ENCODE data around the gene MOV10L1.

Gene MOV10L1

DNA sequence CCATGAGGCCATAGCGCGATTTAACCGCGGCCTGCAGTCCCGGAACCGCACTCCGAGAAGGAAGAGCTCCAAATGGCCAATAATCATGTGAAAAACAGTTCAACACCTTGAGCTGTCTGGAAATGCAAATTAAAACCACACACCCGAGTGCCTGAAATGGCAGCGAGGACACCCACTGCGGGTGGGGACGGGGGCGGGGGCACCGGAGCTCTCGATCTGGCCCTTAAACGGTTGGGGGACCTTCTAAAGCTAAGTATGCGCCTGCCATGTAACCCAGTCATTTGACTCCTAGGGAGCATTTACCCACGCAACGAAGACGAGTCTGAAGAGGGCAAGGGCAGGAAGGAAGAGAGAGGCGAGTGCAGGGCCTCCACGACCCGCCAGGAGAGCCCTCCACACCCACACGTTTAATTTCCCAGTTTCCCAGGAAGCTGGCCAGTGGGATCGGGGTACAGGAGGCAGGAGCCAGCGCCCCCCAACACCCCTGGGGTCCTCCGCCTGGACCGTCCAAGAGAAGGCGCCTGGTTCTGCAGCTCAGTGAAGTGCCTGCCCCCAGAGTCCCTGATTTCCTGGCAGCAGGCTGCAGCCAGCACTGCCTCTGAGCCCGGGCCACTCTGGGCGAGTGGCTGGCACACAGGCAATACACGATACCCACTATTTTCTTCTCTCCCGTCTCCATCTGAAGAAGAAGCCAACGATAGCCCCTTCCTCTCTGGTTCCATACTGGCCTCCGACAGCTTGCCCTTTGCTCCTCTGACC is 33.4 kb upstream of the MOV10L1 start:
- DNase-seq, result no peak
- no peak overlapping the region for H3K4me3 Mint-ChIP-seq
- peaks cover 5% of the 10 kb centered on the region for H3K4me1 Mint-ChIP-seq (ENCODE audit: low read depth)
- H3K27ac Mint-ChIP-seq, result no peak overlapping the region
- no peaks in the 10 kb centered on the region for H3K9me3 Mint-ChIP-seq
- no peaks in the 10 kb centered on the region for H3K36me3 Mint-ChIP-seq (ENCODE audit: low read depth)
- peaks cover 57% of the 10 kb centered on the region for H3K27me3 Mint-ChIP-seq

DNA sequence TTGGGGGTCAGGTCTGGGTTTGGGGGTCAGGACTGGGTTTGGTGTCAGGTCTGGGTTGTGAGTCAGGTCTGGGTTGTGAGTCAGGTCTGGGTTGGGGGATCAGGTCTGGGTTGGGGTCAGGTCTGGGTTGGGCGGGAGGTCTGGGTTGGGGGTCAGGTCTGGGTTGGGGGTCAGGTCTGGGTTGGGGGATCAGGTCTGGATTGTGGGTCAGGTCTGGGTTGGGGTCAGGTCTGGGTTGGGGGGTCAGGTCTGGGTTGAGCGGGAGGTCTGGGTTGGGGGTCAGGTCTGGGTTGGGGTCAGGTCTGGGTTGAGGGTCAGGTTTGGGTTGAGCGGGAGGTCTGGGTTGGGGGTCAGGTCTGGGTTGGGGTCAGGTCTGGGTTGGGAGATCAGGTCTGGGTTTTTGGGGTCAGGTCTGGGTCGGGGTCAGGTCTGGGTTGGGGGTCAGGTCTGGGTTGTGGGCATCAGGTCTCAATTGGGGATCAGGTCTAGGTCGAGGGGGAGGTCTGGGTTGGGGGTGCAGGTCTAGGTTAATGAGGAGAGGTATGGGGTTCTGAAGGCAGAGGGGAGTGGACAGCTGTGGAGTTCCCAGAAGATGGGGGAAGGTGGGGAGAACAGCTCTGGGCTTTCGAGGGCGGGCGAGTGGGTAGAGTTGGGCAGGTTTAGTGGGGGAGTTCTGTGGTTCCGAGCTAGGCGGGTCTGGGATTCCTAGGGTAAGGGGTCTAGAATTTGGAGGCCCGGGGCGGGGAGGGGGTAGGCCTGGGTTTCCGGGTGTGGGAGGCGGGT is 32.3 kb upstream of the MOV10L1 start:
- H3K4me1 Mint-ChIP-seq (ENCODE audit: low read depth), result peaks cover 5% of the 10 kb centered on the region
- H3K27me3 Mint-ChIP-seq, result peaks cover 58% of the 10 kb centered on the region
- no peaks in the 10 kb centered on the region for H3K36me3 Mint-ChIP-seq (ENCODE audit: low read depth)
- H3K9me3 Mint-ChIP-seq, result no peaks in the 10 kb centered on the region
- H3K27ac Mint-ChIP-seq, result no peak overlapping the region
- DNase-seq, result no peak
- H3K4me3 Mint-ChIP-seq, result no peak overlapping the region

DNA sequence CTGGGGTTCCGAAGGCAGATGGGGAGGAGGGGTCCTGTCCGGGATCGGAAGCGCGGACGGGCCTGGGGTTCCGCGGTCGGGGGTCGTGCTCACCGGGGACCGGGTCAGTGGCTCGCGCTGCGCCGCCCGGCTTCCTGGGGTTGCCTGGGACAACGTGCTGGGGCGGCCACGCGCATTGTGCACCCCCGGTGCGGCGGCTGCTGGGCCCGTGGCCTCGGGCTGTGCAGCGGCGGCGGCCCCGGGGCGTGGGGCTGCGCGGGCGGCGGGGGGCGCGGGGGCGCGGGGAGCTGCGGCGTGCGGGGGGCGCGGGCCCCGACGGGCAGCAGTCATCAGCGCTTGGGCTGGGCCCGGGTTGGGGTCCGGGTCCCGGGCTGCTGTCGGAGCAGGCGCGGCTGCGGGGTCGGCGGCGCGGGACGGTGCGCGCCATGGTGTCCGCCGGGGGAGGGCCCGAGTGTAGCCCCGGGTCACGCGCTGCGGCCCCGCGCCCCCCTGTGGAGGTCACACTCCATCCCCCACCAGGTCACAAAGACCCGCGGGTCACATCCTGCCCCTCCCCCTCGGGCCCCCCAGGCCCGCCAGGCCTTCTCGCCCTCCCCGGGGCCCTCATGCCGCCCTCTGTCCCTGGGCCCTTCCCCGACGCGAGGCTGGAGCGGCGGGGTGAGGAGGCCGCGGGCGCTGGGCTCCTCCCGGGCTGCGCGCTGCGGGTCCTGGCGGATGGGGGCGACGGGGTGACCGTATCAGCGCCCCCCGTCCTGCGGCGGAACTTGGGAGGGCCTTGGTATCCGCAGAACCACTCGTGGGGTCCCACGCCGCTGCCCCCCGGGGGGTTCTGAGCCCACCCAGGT is 31.5 kb upstream of the MOV10L1 start, which contains the start of gene TTLL8:
TTLL8 (minus strand) TSS at position 238 of the 845 bp plus-strand sequence.
- Mint-ChIP-seq H3K9me3 (no peaks in the 10 kb centered on the region), H3K4me3 (no peak within 1 kb of the TSS), H3K27me3 (peaks cover 58% of the 10 kb centered on the region), H3K27ac (no peak within 1 kb of the TSS), H3K4me1 (ENCODE audit: low read depth) (peaks cover 5% of the 10 kb centered on the region), H3K36me3 (ENCODE audit: low read depth) (no peaks in the 10 kb centered on the region)
- DNase-seq, result no peak

DNA sequence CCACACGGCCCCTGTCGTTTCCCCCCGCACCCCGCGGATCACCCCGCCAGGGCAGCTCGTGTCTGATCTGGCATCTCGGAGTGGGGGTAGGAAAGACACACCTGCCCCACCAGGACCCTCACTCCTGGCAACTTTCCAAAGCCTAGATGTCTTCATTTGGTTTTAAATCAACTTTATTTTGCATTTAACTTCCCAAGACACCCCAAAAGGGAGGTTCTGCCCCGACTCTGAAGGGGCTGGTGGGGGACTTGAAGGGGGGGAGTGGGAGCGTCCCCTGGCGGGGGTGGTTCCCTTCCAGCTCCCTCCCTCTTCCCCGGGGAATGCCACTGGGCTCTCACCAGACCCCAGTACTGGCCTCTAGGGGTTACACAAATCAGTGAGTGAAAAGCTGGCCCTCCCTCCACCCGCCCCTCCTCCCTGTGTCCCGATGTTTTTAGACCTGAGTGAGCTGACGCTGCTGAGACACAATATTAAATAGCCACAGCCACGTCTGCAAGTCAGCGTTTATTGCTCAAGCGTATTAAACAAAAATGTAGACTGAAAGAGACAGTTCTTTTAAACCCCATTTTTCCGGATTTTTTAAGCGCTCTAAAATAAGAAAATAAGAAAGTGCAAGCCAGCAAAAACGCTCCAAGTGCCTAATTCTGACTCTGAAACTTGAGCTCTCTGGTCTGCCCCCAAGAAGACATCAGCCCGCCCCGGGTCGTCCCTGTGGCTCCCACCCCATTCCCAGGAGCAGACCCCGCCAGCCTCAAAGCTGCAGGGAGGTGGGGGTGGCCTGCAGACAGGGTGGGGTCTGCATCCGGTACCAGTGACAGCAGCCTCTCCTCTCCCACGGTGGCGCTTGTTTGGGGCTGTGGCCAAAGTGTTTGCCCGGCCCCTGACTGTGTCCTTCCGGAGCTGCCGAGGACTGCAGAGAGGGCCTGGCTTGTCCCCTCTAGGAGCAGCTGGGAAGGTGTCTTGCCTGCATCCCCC is 30.6 kb upstream of the MOV10L1 start:
- no peak for DNase-seq
- H3K27ac Mint-ChIP-seq, result no peak overlapping the region
- no peak overlapping the region for H3K4me3 Mint-ChIP-seq
- no peaks in the 10 kb centered on the region for H3K9me3 Mint-ChIP-seq
- H3K4me1 Mint-ChIP-seq (ENCODE audit: low read depth), result peaks cover 5% of the 10 kb centered on the region
- no peaks in the 10 kb centered on the region for H3K36me3 Mint-ChIP-seq (ENCODE audit: low read depth)
- H3K27me3 Mint-ChIP-seq, result peaks cover 50% of the 10 kb centered on the region

DNA sequence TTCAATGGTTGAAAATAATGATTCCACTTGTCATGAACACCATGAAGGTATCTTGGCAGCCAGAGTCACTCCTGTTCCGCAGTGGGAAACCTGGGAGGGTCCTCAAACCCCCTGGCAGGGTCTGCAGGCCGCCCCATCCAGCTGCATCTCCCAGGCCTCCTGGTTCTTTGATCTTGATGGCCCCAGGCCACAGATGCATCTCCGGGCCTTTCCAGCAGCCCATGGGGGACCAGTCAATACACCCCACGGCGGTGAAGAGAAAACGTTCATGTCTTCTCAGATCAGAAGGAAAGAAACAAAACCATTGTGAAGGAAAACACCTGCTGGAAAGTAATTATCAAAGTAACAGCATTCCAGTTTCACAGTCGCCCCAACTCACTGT is 29.9 kb upstream of the MOV10L1 start:
- Mint-ChIP-seq H3K36me3 (ENCODE audit: low read depth) (no peaks in the 10 kb centered on the region), H3K9me3 (no peaks in the 10 kb centered on the region), H3K27ac (no peak overlapping the region), H3K27me3 (peaks cover 47% of the 10 kb centered on the region), H3K4me1 (ENCODE audit: low read depth) (peaks cover 5% of the 10 kb centered on the region), H3K4me3 (no peak overlapping the region)
- DNase-seq, result no peak

DNA sequence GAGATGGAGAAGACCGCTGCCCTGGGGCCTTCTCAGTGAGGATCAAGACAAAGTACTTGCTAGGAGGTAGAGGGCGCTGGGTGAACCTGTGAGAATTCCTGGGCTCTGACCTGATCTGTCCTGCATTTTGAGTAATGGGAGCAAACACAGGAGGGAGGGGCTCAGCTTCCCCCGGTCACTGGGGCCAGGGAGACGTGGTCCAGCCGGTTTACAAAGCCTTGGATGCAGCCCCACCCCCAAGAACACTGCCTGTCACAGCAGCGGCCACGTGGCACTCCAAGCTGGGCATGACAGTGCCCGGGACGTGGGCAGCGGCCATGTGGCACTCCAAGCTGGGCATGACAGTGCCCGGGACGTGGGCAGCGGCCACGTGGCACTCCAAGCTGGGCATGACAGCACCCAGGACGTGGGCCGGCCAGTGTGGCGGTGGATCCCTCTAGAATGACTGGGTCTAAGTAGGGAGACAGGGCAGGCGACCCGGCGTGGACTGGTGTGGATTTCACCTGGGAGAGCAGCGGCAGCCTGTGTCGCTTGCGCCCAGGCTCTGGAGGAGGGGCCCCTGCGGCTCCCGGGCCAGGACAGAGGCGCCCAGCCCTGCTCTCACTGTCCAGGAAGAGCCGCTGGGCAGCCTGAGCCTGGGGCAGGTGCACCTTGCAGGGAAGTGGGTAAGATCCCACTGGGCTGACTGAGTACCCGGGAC is 29.2 kb upstream of the MOV10L1 start:
- H3K4me3 Mint-ChIP-seq, result no peak overlapping the region
- peaks cover 40% of the 10 kb centered on the region for H3K27me3 Mint-ChIP-seq

DNA sequence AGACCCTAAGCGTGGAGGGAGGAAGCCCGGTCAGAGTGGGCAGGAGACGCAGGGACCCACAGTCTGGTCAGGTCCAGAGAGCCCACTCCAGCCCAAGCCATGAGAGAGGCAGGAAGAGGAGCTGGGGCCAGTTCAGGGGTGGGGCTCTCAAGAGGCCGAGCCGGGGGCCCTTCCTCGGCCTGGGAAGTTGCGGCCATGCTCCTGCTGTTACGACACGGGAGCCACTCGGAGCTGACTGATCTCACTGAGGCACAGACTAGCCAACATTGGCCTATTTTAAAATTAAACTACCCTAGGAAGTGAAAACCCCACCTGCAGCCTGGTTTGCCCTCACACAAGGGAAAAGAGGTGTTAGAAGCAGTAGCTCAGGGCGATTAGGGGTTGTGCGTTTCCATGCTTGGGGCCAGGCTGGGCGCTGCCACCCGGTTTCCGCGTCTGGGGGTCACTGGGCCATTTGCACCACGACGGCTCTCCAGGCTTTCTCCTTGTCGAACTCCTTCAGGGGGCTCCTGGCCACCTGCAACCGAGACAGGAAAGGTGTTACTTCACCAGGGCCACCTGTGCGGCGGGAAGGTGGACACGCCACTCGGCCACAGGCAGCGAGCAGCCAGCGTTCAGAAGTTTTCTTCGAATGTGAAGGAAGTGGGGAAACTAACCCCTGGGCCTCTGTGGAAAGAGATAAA is 28.5 kb upstream of the MOV10L1 start:
- no peaks in the 10 kb centered on the region for H3K9me3 Mint-ChIP-seq
- no peaks in the 10 kb centered on the region for H3K36me3 Mint-ChIP-seq (ENCODE audit: low read depth)
- peaks cover 5% of the 10 kb centered on the region for H3K4me1 Mint-ChIP-seq (ENCODE audit: low read depth)
- H3K4me3 Mint-ChIP-seq, result no peak overlapping the region
- peaks cover 37% of the 10 kb centered on the region for H3K27me3 Mint-ChIP-seq
- no peak overlapping the region for H3K27ac Mint-ChIP-seq
- DNase-seq, result no peak

More for the DNA sequence above, 29.2 kb upstream of the MOV10L1 start:
- H3K9me3 Mint-ChIP-seq, result no peaks in the 10 kb centered on the region
- no peak for DNase-seq
- peaks cover 5% of the 10 kb centered on the region for H3K4me1 Mint-ChIP-seq (ENCODE audit: low read depth)
- H3K36me3 Mint-ChIP-seq (ENCODE audit: low read depth), result no peaks in the 10 kb centered on the region
- H3K27ac Mint-ChIP-seq, result no peak overlapping the region

DNA sequence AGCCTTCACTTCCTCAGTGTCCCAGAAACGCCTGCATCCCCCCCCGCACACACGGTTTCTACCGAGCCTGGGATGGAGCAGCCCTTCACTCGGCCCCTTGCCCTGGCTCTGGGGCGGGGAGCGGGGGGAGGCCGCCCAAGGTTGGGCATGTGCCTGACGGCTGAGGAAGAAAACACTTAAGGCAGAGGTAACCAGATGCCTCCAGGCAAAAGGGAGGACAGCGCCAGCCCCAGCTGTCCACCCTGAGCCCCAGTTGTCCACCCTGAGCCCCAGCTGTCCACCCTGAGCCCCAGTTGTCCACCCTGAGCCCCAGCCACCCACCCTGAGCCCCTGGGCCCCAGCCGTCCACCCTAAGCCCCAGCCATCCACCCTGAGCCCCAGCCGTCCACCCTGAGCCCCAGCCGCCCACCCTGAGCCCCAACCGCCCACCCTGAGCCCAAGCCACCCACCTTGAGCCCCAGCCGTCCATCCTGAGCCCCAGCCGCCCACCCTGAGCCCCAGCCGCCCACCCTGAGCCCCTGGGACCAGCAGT is 27.9 kb upstream of the MOV10L1 start:
- DNase-seq, result no peak
- no peaks in the 10 kb centered on the region for H3K9me3 Mint-ChIP-seq
- H3K36me3 Mint-ChIP-seq (ENCODE audit: low read depth), result no peaks in the 10 kb centered on the region
- no peak overlapping the region for H3K4me3 Mint-ChIP-seq
- peaks cover 33% of the 10 kb centered on the region for H3K27me3 Mint-ChIP-seq
- H3K27ac Mint-ChIP-seq, result no peak overlapping the region
- H3K4me1 Mint-ChIP-seq (ENCODE audit: low read depth), result peaks cover 5% of the 10 kb centered on the region

DNA sequence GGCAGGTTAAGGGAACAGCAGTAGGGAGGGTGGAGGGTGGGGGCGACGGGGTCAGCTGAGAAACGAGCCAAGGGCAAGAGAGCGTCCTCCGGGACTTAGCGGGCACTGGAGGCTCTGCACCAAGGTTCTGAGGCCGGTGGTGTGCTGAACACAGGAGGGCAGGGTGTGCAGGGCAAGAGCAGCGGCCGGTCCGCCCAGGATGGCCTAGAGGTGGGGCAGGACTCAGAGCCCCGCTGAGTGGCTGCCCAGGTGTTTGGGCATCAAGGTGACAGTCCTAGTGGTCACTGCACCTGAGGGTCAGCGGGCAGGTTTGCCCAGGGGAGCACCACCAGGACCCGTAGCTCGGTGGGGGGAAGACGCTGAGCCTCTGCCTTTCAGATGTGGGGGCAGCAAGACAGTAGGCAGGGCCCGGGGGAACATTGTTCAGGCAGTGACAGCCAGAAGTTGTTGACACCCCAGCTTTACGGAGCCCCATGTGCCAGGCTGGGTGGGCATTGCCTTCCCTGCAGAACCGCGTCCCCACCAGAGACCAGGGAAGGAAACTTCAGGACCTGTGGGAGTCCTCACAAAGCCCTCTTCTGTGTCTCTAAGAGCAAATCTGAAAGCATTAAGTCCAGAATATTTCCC is 27.2 kb upstream of the MOV10L1 start:
- Mint-ChIP-seq H3K4me1 (ENCODE audit: low read depth) (peaks cover 4% of the 10 kb centered on the region), H3K36me3 (ENCODE audit: low read depth) (no peaks in the 10 kb centered on the region), H3K9me3 (no peaks in the 10 kb centered on the region), H3K4me3 (no peak overlapping the region), H3K27ac (no peak overlapping the region), H3K27me3 (peaks cover 29% of the 10 kb centered on the region)
- no peak for DNase-seq

DNA sequence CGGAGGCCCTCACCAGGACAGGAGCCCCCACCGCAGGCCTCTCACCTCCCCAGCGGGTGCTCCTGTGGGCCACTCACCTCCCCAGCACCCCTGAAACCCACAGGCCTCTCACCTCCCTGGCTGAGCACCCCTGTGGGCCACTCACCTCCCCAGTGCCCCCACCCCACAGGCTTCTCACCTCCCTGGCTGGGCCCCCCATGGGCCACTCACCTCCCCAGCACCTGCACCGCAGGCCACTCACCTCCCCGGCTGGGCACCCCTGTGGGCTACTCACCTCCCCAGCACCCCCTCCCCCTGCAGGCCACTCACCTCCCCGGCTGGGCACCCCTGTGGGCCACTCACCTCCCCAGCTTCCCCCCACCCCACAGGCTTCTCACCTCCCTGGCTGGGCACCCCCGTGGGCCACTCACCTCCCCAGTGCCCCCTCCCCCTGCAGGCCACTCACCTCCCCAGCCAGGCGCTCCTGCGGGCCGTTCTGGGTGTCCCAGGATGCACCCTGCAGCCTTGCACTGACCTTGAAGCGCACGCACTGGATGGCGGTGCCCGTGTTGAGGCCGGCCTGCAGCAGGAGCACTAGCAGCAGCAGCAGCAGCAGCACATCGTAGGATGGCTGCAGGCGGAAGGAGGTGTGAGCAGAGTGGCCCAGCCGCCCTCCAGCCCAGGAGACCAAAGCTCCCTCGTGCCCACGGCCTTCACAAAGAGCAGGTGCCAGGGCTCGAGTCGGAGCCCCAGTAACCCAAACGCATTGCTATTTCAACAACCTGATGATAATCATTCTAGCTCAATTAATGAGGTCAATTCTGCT is 26.0 kb upstream of the MOV10L1 start:
- no peaks in the 10 kb centered on the region for H3K36me3 Mint-ChIP-seq (ENCODE audit: low read depth)
- H3K27ac Mint-ChIP-seq, result no peak overlapping the region
- peaks cover 3% of the 10 kb centered on the region for H3K4me1 Mint-ChIP-seq (ENCODE audit: low read depth)
- DNase-seq, result no peak
- no peak overlapping the region for H3K4me3 Mint-ChIP-seq
- peaks cover 26% of the 10 kb centered on the region for H3K27me3 Mint-ChIP-seq
- H3K9me3 Mint-ChIP-seq, result no peaks in the 10 kb centered on the region

DNA sequence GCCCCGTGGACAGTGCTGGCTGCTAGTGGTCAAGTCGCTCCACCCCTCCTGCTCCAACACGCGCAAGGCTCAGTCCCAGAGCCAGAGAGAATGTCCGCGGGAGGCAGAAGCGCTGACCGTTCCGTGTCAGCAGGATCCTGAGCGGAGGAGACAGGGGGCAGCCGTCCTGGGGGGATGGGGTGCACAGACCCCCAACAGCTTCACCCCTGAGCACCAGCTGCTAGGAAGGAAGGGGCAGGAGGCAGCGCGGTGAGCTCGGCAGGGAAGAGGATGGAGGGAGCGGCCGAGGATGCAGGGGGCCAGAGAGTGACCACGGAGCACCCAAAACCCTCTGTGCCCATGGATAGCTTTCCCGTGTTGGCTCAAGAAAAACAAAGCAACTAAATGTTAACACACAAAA is 25.4 kb upstream of the MOV10L1 start:
- H3K4me1 Mint-ChIP-seq (ENCODE audit: low read depth), result peaks cover 2% of the 10 kb centered on the region
- no peaks in the 10 kb centered on the region for H3K36me3 Mint-ChIP-seq (ENCODE audit: low read depth)
- H3K27ac Mint-ChIP-seq, result no peak overlapping the region
- H3K27me3 Mint-ChIP-seq, result peaks cover 19% of the 10 kb centered on the region
- H3K4me3 Mint-ChIP-seq, result no peak overlapping the region
- H3K9me3 Mint-ChIP-seq, result no peaks in the 10 kb centered on the region
- no peak for DNase-seq

DNA sequence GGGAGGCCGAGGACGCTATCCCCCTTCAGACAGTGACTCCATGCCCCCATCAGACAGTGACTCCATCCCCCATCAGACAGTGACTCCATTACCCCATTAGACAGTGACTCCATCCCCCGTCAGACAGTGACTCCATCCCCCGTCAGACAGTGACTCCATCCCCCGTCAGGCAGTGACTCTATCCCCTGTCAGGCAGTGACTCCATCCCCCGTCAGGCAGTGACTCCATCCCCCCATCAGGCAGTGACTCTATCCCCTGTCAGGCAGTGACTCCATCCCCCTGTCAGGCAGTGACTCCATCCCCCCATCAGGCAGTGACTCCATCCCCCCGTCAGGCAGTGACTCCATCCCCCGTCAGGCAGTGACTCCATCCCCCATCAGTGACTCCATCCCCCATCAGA is 22.6 kb upstream of the MOV10L1 start:
- Mint-ChIP-seq H3K27ac (no peak overlapping the region), H3K9me3 (no peaks in the 10 kb centered on the region), H3K4me1 (ENCODE audit: low read depth) (no peaks in the 10 kb centered on the region), H3K27me3 (no peaks in the 10 kb centered on the region), H3K36me3 (ENCODE audit: low read depth) (no peaks in the 10 kb centered on the region), H3K4me3 (no peak overlapping the region)
- no peak for DNase-seq

Data from activated T-cell treated with anti-CD3 and anti-CD28 coated beads, Interleukin-2, amount 50 U/mL, for 24 hours (primary cell).